CD4-positive, alpha-beta memory T cell (primary cell): Measurements from ENCODE around the gene LUZP1. TPM values are rescaled to one million over a fixed set of nuclear protein-coding genes. Genes with fewer than 3 reads are reported as not detected.

Experiments used
- CTCF ChIA-PET: fragments of 350-600 bp; sonication (Branson Sonifier 250); formaldehyde crosslinking; loops from one replicate; lab custom pipeline; 2021; ENCODE audit warnings: inconsistent platforms; ENCODE audit not compliant: partially characterized antibody; lab: Charles Lee
- POLR2A ChIA-PET: fragments of 350-600 bp; sonication (Branson Sonifier 250); formaldehyde crosslinking; loops from one replicate; lab custom pipeline; 2021; ENCODE audit not compliant: partially characterized antibody; lab: Charles Lee
- DNase-seq, 5 donors: peaks; one replicate each; pipeline versions ENCODE4 v3.0.0 to v3.0.0-alpha.2; 2020 to 2022; ENCODE audit warnings: mixed read lengths in 1 of 5
- H3K27ac ChIP-seq: one replicate; pipeline ENCODE4 v1.7.0; 2013; ENCODE audit warnings: low read depth, low read length
- H3K27me3 ChIP-seq: 2 replicates; pipeline ENCODE4 v1.7.0; 2013; ENCODE audit warnings: mild to moderate bottlenecking, low read length, moderate library complexity; ENCODE audit not compliant: insufficient read depth
- H3K36me3 ChIP-seq: 2 replicates; pipeline ENCODE4 v1.7.0; 2013; ENCODE audit warnings: mild to moderate bottlenecking, low read length, moderate library complexity; ENCODE audit not compliant: insufficient read depth
- H3K4me1 ChIP-seq: 2 replicates; pipeline ENCODE4 v1.7.0; 2013; ENCODE audit warnings: mild to moderate bottlenecking, low read length, moderate library complexity; ENCODE audit not compliant: insufficient read depth
- H3K4me3 ChIP-seq, 2 donors: one replicate each; pipeline ENCODE4 v1.7.0; 2013; ENCODE audit warnings: low read length in 2 of 2, mild to moderate bottlenecking in 1 of 2
- H3K9me3 ChIP-seq, 2 donors: one replicate each; pipeline ENCODE4 v1.7.0; 2013; ENCODE audit warnings: low read length in 2 of 2, control low read depth in 1 of 2; ENCODE audit not compliant: control insufficient read depth in 1 of 2
- H3K27ac Mint-ChIP-seq, 7 donors: one replicate each; pipeline ENCODE4 v1.8.0; 2020 to 2021; ENCODE audit warnings: mixed read lengths in 7 of 7, mild to moderate bottlenecking in 6 of 7, inconsistent platforms in 3 of 7, moderate library complexity in 3 of 7
- H3K27me3 Mint-ChIP-seq, 2 donors: one replicate each; pipeline ENCODE4 v1.8.0; 2020 to 2021; ENCODE audit warnings: mixed read lengths in 2 of 2
- H3K36me3 Mint-ChIP-seq, 2 donors: one replicate each; pipeline ENCODE4 v1.8.0; 2020 to 2021; ENCODE audit warnings: mixed read lengths in 2 of 2, inconsistent platforms in 1 of 2, mild to moderate bottlenecking in 1 of 2
- H3K4me1 Mint-ChIP-seq, 4 donors: one replicate each; pipeline ENCODE4 v1.8.0; 2020 to 2021; ENCODE audit warnings: mixed read lengths in 4 of 4, mild to moderate bottlenecking in 1 of 4
- H3K4me3 Mint-ChIP-seq, 8 donors: one replicate each; pipeline ENCODE4 v1.8.0; 2020 to 2021; ENCODE audit warnings: mixed read lengths in 8 of 8, mild to moderate bottlenecking in 7 of 8, moderate library complexity in 6 of 8, inconsistent platforms in 3 of 8
- H3K9me3 Mint-ChIP-seq, 8 donors: one replicate each; pipeline ENCODE4 v1.8.0; 2020 to 2021; ENCODE audit warnings: mixed read lengths in 8 of 8, mild to moderate bottlenecking in 5 of 8, inconsistent platforms in 3 of 8, moderate library complexity in 1 of 8
- intact Hi-C: fragments of 100-400 bp; cut with micrococcal nuclease; formaldehyde crosslinking; loops from one replicate; pipeline ENCODE4 v1.15.1; 2023
- polyA plus RNA-seq, 2 donors: library from polyadenylated mRNA; unstranded; fragments of 300-500 nt; fragmentation: Illumina TruSeq; gene quantifications; one replicate each; pipeline ENCODE4 v1.2.3, GENCODE V29; 2021
- total RNA-seq, 2 experiments: library from RNA; stranded (reverse); gene quantifications; one replicate each; pipeline ENCODE4 v1.2.3, GENCODE V29; 2021

Gene LUZP1
- total and polyA plus RNA-seq, 4 experiments from 2014 or later, result 11.6 to 39.3 (median 26.3) TPM

DNA sequence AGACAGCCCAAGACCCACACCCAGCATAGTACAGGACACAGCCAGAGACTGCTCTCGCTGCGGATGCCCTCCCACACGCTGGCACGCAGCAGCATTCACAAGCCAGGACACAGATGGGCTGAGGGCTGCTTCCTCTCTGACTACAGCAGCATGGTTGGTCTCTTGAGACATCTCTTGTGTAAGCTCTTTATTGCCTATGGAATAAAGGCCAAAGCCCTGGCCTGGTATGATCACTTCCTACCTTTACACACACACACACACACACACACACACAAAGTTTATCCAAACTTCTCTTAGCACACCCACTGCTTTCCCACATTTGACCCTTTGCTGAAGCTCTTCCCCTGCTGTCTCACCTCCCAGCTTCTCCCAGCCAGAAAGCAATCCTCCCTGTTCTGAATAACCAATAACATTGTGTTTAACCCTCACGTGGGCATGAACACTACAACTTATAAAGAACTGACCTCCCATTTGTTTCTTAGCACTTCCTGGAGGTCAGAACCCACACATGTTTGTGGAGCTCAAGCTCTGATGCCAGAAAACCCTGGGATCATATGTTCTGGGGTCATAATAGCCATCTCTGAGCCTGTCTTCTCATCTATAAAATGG is 1.2 kb upstream of the LUZP1 start:
- Mint-ChIP-seq H3K4me1 (peaks cover 23 to 46% (median 33%) of the 10 kb centered on the region in 4 donors), H3K9me3 (no peaks in the 10 kb centered on the region), H3K27me3 (no peaks in the 10 kb centered on the region), H3K27ac (peak overlapping the region; percentile 55 to 96 (median 72)), H3K36me3 (peaks cover 0 to 4% of the 10 kb centered on the region in 2 donors), H3K4me3 (peak overlapping the region; percentile 60 to 98 (median 97))
- no peak for DNase-seq
- POLR2A ChIA-PET, result interaction anchor here (1.0 to 3.5 kb wide), 8 partner anchors 9 to 199 kb away, joined by 3 to 40 read pairs (median 8); partner anchors contain the start of gene HNRNPR
- peaks cover 23% of the 10 kb centered on the region for H3K4me1 ChIP-seq
- intact Hi-C loops, result loop anchor here (2.0 to 5.0 kb wide), 2 partner anchors 51 to 153 kb away; partner anchors contain the start of genes KDM1A and TEX46
- no peak overlapping the region for H3K27ac ChIP-seq
- no peaks in the 10 kb centered on the region for H3K27me3 ChIP-seq
- CTCF ChIA-PET, result interaction anchor here (1.1 to 13.6 kb wide), 4 partner anchors 8 to 70 kb away, joined by 4 to 126 read pairs (median 4); no protein-coding TSS in a partner anchor
- H3K36me3 ChIP-seq, result no peaks in the 10 kb centered on the region
- H3K4me3 ChIP-seq, result no peak overlapping the region
- H3K9me3 ChIP-seq, result no peaks in the 10 kb centered on the region

- H3K27me3 Mint-ChIP-seq, result no peaks in the 10 kb centered on the region
- no peaks in the 10 kb centered on the region for H3K36me3 ChIP-seq
- peak overlapping the region; percentile 95 to 98 (median 97) for H3K4me3 Mint-ChIP-seq
- no peaks in the 10 kb centered on the region for H3K9me3 ChIP-seq
- intact Hi-C loops, result loop anchor here (2.0 to 5.0 kb wide), 2 partner anchors 50 to 152 kb away; partner anchors contain the start of genes KDM1A and TEX46
- H3K4me1 ChIP-seq, result peaks cover 23% of the 10 kb centered on the region
- ChIA-PET CTCF (interaction anchor here (1.2 to 13.6 kb wide), 3 partner anchors 9 to 69 kb away, joined by 4 to 126 read pairs (median 4); no protein-coding TSS in a partner anchor), POLR2A (interaction anchor here (0.6 to 3.5 kb wide), 11 partner anchors 10 to 199 kb away, joined by 3 to 40 read pairs (median 7); partner anchors contain the start of genes HNRNPR and KDM1A)
- H3K27me3 ChIP-seq, result no peaks in the 10 kb centered on the region
- DNase-seq, result no peak
- peaks cover 0 to 4% of the 10 kb centered on the region in 2 donors for H3K36me3 Mint-ChIP-seq
- no peaks in the 10 kb centered on the region for H3K9me3 Mint-ChIP-seq
- H3K4me1 Mint-ChIP-seq, result peaks cover 19 to 49% (median 32%) of the 10 kb centered on the region in 4 donors
- H3K27ac Mint-ChIP-seq, result peak overlapping the region; percentile 22 to 96 (median 72)
- no peak overlapping the region for H3K4me3 ChIP-seq
- H3K27ac ChIP-seq, result no peak overlapping the region
These were observed 529 bp upstream of the LUZP1 start for GRCh38 chr1:23169195-23169575.

- H3K4me3 Mint-ChIP-seq, result peak overlapping the region; percentile 95 to 98 (median 97)
- peak overlapping the region; percentile 47 to 98 (median 96) for H3K27ac Mint-ChIP-seq
- Histone ChIP-seq H3K27ac (peak overlapping the region; percentile 73), H3K4me1 (peaks cover 23% of the 10 kb centered on the region), H3K9me3 (no peaks in the 10 kb centered on the region), H3K27me3 (no peaks in the 10 kb centered on the region), H3K4me3 (peak overlapping the region; percentile 72 to 76), H3K36me3 (no peaks in the 10 kb centered on the region)
- peak in 4 of 5 donors; percentile 15 to 52 (median 26) for DNase-seq
- CTCF ChIA-PET, result interaction anchor here (1.9 to 13.6 kb wide), 2 partner anchors 17 to 65 kb away, joined by 9 to 126 read pairs; no protein-coding TSS in a partner anchor
- peaks cover 0 to 4% of the 10 kb centered on the region in 2 donors for H3K36me3 Mint-ChIP-seq
- POLR2A ChIA-PET, result interaction anchor here (0.6 to 3.5 kb wide), 10 partner anchors 10 to 149 kb away, joined by 3 to 40 read pairs (median 6); partner anchors contain the start of gene KDM1A
- no peaks in the 10 kb centered on the region for H3K27me3 Mint-ChIP-seq
- no peaks in the 10 kb centered on the region for H3K9me3 Mint-ChIP-seq
- intact Hi-C loops, result loop anchor here (1.0 to 5.0 kb wide), 3 partner anchors 49 to 151 kb away; partner anchors contain the start of genes KDM1A and TEX46
- H3K4me1 Mint-ChIP-seq, result peaks cover 19 to 53% (median 32%) of the 10 kb centered on the region in 4 donors
These were observed 594 bp downstream of the LUZP1 start for GRCh38 chr1:23168079-23168444.

DNA sequence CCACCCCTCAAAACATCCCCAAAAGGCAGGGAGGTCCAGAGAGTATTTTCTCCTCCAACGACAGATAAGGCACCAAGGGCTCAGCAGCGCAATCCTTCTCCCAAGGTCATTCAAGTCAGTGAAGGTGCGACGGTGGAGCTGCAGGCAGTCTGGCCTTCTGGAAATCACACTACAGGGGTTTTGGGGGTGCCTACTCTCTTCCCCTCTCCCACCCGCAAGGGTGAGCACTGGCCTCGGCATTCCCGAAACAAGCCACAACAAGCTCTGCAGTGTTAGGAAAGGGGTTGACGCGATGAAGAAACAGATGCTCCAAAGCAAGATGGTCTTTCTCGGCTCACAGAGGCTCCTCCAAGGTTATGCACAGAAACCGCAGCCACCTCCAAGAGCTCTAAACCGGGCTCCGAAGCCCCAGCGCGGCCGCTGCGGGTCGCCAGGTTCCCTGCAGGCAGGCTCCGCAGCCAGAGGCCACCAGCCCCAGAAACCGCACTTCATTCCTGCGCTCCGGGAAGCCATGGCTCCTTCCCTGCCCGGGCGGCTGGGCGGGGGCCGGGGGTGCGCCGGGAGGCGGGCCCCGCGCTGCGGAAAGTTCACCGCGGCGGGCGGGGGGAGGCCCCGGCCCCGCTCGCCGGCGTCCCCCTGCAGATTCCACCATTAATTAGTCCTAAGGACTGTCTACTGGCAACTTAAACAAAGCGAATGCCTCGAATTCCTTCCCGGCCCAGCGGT is 1.1 kb downstream of the LUZP1 start:
- H3K27me3 ChIP-seq, result no peaks in the 10 kb centered on the region
- Mint-ChIP-seq H3K9me3 (no peaks in the 10 kb centered on the region), H3K36me3 (peaks cover 0 to 4% of the 10 kb centered on the region in 2 donors), H3K27me3 (no peaks in the 10 kb centered on the region), H3K4me3 (peak overlapping the region; percentile 84 to 98 (median 96)), H3K4me1 (peaks cover 19 to 53% (median 32%) of the 10 kb centered on the region in 4 donors), H3K27ac (peak overlapping the region in 6 of 7 donors; percentile 68 to 89 (median 78))
- ChIA-PET CTCF (interaction anchor here (0.8 to 13.6 kb wide), 5 partner anchors 17 to 69 kb away, joined by 3 to 126 read pairs (median 4); no protein-coding TSS in a partner anchor), POLR2A (interaction anchor here (0.6 to 3.5 kb wide), 10 partner anchors 10 to 68 kb away, joined by 3 to 40 read pairs (median 6); no protein-coding TSS in a partner anchor)
- intact Hi-C loops, result loop anchor here (1.0 to 5.0 kb wide), 3 partner anchors 49 to 150 kb away; partner anchors contain the start of genes KDM1A and TEX46
- peaks cover 23% of the 10 kb centered on the region for H3K4me1 ChIP-seq
- H3K27ac ChIP-seq, result peak overlapping the region; percentile 53
- DNase-seq, result peak; percentile 26 to 61 (median 35)
- H3K4me3 ChIP-seq, result peak overlapping the region; percentile 47 to 66
- H3K36me3 ChIP-seq, result no peaks in the 10 kb centered on the region
- no peaks in the 10 kb centered on the region for H3K9me3 ChIP-seq

DNA sequence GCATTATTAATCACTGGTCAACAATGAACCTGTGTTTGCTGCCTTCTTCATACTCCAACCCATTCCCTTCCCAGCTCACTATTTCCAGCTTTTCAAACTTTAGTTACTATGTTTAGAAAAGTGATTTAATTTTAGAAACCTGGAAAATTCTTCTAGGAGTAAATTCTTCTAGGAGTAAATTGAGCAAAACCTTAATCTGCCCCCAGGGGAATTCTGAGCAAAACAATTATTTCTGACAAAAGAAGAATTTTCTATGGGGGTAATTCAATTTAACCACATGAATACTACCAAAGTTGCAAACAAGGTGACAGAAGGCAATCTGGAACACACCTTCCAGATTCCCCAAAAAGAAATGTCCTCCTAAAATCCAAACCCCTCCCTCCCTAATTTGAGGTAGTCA is 1.8 kb downstream of the LUZP1 start:
- H3K27me3 ChIP-seq, result no peaks in the 10 kb centered on the region
- CTCF ChIA-PET, result interaction anchor here (0.8 to 13.6 kb wide), 6 partner anchors 18 to 68 kb away, joined by 3 to 126 read pairs (median 4); no protein-coding TSS in a partner anchor
- H3K4me1 Mint-ChIP-seq, result peaks cover 19 to 53% (median 33%) of the 10 kb centered on the region in 4 donors

GRCh38 chr1:23163395-23163794 is 5.3 kb downstream of the LUZP1 start:
- H3K36me3 Mint-ChIP-seq, result peaks cover 0 to 3% of the 10 kb centered on the region in 2 donors
- H3K27me3 Mint-ChIP-seq, result no peaks in the 10 kb centered on the region
- Histone ChIP-seq H3K27ac (no peak overlapping the region), H3K4me3 (no peak overlapping the region), H3K4me1 (peaks cover 16% of the 10 kb centered on the region), H3K36me3 (no peaks in the 10 kb centered on the region), H3K27me3 (no peaks in the 10 kb centered on the region), H3K9me3 (no peaks in the 10 kb centered on the region)
- ChIA-PET CTCF (interaction anchor here (0.7 to 13.6 kb wide), 5 partner anchors 21 to 65 kb away, joined by 3 to 126 read pairs (median 3); no protein-coding TSS in a partner anchor), POLR2A (interaction anchor here (1.1 to 1.6 kb wide), 2 partner anchors 10 to 64 kb away, joined by 3 to 5 read pairs; no protein-coding TSS in a partner anchor)
- DNase-seq, result no peak
- H3K9me3 Mint-ChIP-seq, result no peaks in the 10 kb centered on the region
- peak overlapping the region in 1 of 7 donors; percentile 10 for H3K27ac Mint-ChIP-seq
- peaks cover 22 to 54% (median 30%) of the 10 kb centered on the region in 4 donors for H3K4me1 Mint-ChIP-seq
- intact Hi-C loops, result no loop called here
- H3K4me3 Mint-ChIP-seq, result no peak overlapping the region

More for the DNA sequence above, 1.8 kb downstream of the LUZP1 start:
- no peak for DNase-seq
- Mint-ChIP-seq H3K4me3 (peak overlapping the region; percentile 84 to 90 (median 87)), H3K36me3 (peaks cover 0 to 4% of the 10 kb centered on the region in 2 donors), H3K27ac (peak overlapping the region in 5 of 7 donors; percentile 68 to 89 (median 80)), H3K27me3 (no peaks in the 10 kb centered on the region), H3K9me3 (no peaks in the 10 kb centered on the region)
- H3K36me3 ChIP-seq, result no peaks in the 10 kb centered on the region
- H3K27ac ChIP-seq, result no peak overlapping the region
- intact Hi-C loops, result loop anchor here (5.0 kb wide), 1 partner anchor 150 kb away; the partner anchor contains the start of genes KDM1A and TEX46
- POLR2A ChIA-PET, result interaction anchor here (1.1 to 3.5 kb wide), 6 partner anchors 19 to 67 kb away, joined by 4 to 40 read pairs (median 20); no protein-coding TSS in a partner anchor
- peaks cover 23% of the 10 kb centered on the region for H3K4me1 ChIP-seq
- no peaks in the 10 kb centered on the region for H3K9me3 ChIP-seq
- H3K4me3 ChIP-seq, result no peak overlapping the region
